ENCODE measurements around the gene MAPK14.

- no peak for TF ChIP-seq JUN (IDR thresholded peaks at IDR 0.05; ENCODE audit: borderline replicate concordance, low read depth, low read length)
- no peak for TF ChIP-seq JUN (CRISPR knock-in tag; IDR thresholded peaks at IDR 0.05; ENCODE audit: borderline replicate concordance)
- TF ChIP-seq NBN (IDR thresholded peaks at IDR 0.05; ENCODE audit: low read depth), result no peak
- TF ChIP-seq EZH2 (IDR thresholded peaks at IDR 0.05; ENCODE audit: borderline replicate concordance, low read depth, low read length), result no peak
- no peak for TF ChIP-seq CTCF (IDR thresholded peaks at IDR 0.05 in 2 of 3, conservative IDR thresholded peaks at IDR 0.05 in 1 of 3; ENCODE audit: insufficient read depth in 2 of 3, low read depth in 1 of 3, low read length in 3 of 3)
- TF ChIP-seq JUND (IDR thresholded peaks at IDR 0.05; ENCODE audit: borderline replicate concordance, low read depth, low read length), result no peak
- TF ChIP-seq JUND (tag; IDR thresholded peaks at IDR 0.05; ENCODE audit: borderline replicate concordance, low read depth, low read length), result no peak
- no peak for TF ChIP-seq E2F1 (CRISPR knock-in tag; IDR thresholded peaks at IDR 0.05)
- no peak for TF ChIP-seq EP300 (IDR thresholded peaks at IDR 0.05; ENCODE audit: low read length)
- no peak for TF ChIP-seq ARHGAP35 (IDR thresholded peaks at IDR 0.05; ENCODE audit: partially characterized antibody)
- TF ChIP-seq POLR2A (conservative IDR thresholded peaks at IDR 0.05), result no peak
These were observed 7.5 kb upstream of the MAPK14 start for GRCh38 chr6:36020154-36020553.
